HG02610 (cell line): Measurements from ENCODE around the gene DGKI.

Experiments used
- ATAC-seq: cut with Tn5 transposase; IDR thresholded peaks from one replicate; pipeline ENCODE4 v1.9.1; 2021; ENCODE audit warnings: mild to moderate bottlenecking, moderate library complexity; ENCODE audit not compliant: unreplicated experiment

The DGKI gene

DNA sequence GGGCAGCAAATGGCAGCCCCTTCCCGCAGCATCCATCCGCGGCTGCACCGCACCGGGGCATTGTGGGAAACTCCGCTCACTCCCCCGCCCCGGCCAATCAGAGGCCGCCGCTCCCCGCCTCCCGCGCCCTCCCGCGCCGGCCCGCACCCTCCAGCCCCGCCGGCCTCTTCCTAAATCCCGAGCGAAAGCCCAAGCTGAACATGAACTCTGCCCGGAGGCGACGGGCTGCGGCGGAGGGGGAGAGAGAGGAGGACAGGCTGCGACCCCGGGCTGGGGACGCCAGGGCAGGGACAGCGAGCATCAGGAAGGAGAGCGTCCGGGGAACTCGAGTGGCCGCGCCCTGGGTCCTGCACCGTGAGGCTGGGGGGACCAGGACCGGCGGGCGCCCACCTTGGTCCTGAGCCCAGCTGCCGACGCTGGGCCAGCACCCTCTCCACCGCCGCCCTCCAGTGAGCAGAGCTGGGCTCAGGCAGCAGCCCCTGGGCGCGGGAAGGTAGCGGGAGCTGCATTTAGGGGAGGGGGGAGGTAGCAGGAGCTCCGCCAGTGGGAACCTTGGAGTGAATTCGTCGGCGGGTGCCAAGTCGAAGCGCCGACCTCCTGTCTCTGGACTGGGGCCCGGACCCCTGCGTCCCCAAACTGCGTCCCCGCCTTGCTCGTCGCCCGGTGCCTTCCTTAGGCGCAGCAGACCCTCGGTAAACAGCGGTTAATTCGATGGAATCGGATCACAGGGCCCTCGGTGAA lies at the start of gene DGKI:
TSS of gene DGKI (minus strand) at position 148 of the 741 bp plus-strand sequence.
- peak; percentile 70 for ATAC-seq

GRCh38 chr7:137895301-137896221 lies 48.8 kb upstream of the DGKI start:
- ATAC-seq, result peak; percentile 80

GRCh38 chr7:137893143-137893742 lies 46.5 kb upstream of the DGKI start:
- ATAC-seq, result no peak

DNA sequence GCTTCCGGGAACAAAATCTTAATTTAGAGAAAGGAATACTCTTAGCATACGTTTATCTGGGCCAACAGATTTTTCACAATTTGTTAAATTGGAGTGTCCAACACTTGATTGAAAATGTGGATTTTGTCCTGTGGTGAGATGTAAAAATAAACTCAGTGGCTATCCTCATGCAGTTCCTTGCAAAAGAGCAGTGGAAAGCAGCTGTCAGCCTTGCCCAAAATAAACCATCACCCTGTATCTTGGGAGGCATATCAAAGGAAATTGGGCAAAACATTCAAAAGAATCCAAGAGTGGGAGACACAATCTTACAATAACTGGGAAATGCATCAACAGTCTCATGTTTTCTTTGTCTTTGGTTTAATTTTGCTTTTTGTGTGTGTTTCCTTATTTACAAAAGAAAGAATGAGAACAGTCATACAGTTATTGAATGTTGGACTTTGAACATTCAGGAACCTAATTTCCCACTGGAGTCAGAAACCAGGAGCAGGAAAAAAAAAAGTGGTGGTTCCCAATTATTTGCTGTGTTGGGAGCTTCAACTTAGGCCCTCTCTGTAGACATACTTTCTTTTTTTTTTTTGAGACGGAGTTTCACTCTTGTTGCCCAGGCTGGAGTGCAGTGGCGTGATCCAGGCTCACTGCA lies 44.4 kb upstream of the DGKI start:
- ATAC-seq, result no peak

GRCh38 chr7:137890449-137890921 lies 43.7 kb upstream of the DGKI start:
- peak; percentile 26 for ATAC-seq

DNA sequence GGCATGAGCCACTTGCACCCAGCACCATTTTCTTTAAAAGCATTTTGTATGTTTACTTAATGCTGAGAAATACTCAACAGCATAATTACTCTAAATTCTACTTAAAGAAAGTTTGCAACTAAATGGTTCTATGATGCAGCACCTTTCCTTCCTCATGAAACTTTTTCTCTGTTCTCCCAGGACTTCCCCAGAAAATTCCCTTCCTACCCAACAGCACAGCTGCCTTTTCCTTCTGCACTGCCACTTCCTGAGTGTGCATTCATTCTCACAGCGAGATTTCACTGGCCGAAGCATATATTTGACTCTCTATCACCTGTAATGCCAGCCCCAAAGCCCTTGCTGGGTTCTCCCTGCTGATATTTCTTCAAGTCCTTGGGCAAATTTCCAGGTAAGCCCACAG lies 41.5 kb upstream of the DGKI start:
- ATAC-seq, result peak; percentile 43

DNA sequence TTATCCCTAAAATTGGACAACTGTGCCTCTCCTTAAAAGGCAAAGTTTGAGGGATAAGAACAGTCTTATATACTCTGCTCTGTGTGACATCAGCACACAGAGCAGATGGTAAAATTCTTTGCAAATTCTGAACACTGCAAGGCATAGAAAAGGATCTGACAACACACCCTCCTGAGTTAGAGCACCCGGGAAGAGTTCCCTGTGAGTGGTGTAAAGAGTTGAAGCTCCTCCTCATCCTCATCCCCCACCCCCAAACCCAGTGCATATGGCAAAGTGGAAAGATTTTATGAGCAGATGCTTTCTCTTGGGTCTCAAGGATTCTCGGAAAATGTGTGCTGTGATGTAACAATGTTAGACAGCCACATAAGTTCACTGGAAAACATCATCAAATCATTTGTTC lies 40.0 kb upstream of the DGKI start:
- ATAC-seq, result no peak

- ATAC-seq, result no peak
These were observed 39.5 kb upstream of the DGKI start for GRCh38 chr7:137886281-137886680.

- no peak for ATAC-seq
These were observed 38.9 kb upstream of the DGKI start for GRCh38 chr7:137885678-137886077.

DNA sequence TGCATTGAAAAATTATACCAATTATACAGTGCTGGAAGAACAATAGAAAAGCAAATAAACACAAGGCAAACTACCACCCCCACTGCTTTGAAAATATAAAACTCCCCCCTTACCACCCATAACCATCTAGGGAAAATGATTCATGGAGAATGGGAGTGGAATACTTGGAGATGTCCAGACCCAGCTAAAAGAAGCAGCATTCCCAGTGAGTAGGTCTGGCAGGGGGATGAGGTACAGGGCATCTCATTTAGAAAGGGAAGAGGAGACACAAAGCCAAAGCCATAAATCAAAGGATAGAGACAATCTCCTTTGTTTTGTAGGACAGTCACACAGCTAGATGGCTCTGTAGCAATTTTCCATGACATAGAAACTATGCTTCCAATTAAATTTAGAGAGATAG lies 36.0 kb upstream of the DGKI start:
- ATAC-seq, result no peak

- ATAC-seq, result peak; percentile 97
These were observed 35.5 kb upstream of the DGKI start for GRCh38 chr7:137882261-137882668.

GRCh38 chr7:137881607-137882260 lies 35.0 kb upstream of the DGKI start:
- ATAC-seq, result peak; percentile 18

- ATAC-seq, result no peak
These were observed 33.7 kb upstream of the DGKI start for GRCh38 chr7:137880432-137880831.

GRCh38 chr7:137879357-137880158 lies 32.8 kb upstream of the DGKI start:
- peak; percentile 55 for ATAC-seq

GRCh38 chr7:137878333-137878961 lies 31.7 kb upstream of the DGKI start:
- ATAC-seq, result no peak

DNA sequence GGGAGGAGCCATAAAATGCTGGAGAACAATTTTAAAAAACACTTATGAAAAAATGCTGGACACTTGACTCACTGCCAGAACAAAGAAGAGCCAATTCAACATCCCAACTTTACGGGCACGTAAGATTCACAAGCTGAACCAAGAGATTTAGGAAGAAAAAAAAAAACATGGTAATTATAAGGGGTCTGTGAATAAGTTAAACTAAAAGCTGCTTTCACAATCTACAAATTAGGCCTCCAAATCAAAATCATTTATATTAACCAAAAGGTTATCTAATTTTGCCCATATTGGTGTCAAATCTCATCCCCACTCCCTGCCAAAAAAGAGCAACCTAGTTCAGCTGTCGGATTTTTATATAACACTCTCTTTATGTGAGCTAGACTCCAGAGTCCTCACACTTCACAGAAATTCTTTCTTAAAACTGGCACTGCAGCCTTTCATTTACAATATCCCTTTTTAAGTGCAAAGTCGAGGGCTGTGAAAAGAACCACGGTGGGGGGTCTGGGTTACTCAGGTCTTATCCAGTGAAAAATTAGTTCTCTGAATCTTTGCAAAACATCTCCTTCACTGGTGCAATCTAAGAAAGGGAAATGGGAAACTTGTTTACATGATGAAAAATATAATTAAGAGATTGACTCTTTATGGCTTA lies 30.4 kb upstream of the DGKI start:
- ATAC-seq, result no peak

DNA sequence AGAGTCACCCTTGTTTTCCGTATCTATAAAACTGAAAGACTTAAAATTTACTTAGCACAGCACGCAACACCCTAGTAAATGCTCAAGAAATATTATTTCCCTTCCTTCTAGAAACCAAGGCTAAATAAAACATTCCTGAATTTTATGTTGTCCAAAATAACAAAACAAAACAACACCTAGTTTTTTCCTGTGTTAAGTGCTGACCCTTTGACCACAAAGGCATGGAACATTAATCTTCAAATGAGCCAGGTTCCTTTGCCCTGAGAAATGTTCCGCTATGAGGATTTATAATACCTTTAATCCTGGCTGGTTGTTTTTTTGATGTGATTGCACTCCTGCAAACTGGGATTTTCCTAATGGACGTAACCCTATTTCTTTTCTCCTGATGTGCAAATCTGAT lies 29.0 kb upstream of the DGKI start:
- no peak for ATAC-seq

DNA sequence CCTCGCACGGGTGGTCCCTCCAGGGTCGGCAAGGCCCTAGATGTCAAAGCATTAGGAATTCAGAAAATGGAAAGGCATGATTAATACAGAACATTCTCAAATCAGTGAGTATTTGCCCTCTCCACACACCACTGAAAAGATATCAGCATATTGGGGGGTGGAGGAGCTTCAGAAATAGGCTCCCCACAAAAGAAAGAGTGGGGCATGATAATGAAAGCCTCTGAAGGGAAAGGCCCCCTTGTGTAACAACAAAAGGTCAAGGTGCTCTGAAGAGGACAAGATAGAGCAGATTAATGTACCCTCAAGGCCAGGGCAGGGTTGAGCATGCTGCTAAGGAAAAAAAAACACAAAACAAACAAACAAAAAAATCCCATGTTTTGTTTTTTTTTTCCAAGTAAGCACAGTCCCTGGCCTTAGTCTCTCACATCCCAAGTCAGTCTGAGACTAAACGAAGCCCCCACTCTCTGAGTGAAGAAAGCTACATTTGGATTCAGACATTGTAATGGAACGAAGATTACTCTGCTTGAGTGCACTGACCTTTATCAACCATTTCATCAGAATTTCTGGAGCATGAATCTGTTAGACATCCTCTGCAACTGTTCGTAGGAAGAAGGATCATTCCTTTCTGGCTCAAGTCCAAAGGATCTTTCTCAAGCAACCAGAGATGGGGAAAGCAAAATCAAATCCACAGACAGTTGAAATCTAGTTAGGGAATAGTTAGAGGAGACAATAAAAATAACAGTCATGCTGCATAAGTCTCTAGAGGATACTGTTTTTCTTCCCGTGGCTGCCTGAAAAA lies 27.4 kb upstream of the DGKI start:
- ATAC-seq, result peak; percentile 10
